Adrenal gland (tissue), 12 donors: Measurements from ENCODE around the gene GRIK1. TPM values are rescaled to one million over a fixed set of nuclear protein-coding genes. Genes with fewer than 3 reads are reported as not detected.

ENCODE experiments used
- DNase-seq, 7 donors: peaks; one replicate each; pipeline ENCODE4 v3.0.0-alpha.2; 2019 to 2020
- H3K27ac ChIP-seq, 5 donors: fragments of 200-600 bp; sonication (generic) in 4 of 5; 1 replicate in 3 of 5; 2 replicates in 2 of 5; pipeline versions ENCODE4 v1.5.1 to v1.8.0; 2016 to 2020; ENCODE audit warnings: mild to moderate bottlenecking in 1 of 5
- H3K27me3 ChIP-seq: fragments of 200-600 bp; 2 replicates; pipeline ENCODE4 v1.8.0; 2021
- H3K36me3 ChIP-seq, 2 donors: fragments of 200-600 bp; replicated peaks in 1 of 2; 1 replicate in 1 of 2; 2 replicates in 1 of 2; pipeline versions ENCODE4 v1.5.1 to v1.8.0; 2018 to 2022
- H3K4me1 ChIP-seq, 2 donors: fragments of 200-600 bp; replicated peaks in 1 of 2; 1 replicate in 1 of 2; 2 replicates in 1 of 2; pipeline versions ENCODE4 v1.5.1 to v1.8.0; 2018 to 2021
- H3K4me3 ChIP-seq, 4 donors: fragments of 200-600 bp; sonication (generic) in 3 of 4; one replicate each; pipeline ENCODE4 v1.5.1; 2016 to 2018
- H3K9me3 ChIP-seq, 3 donors: fragments of 200-600 bp; sonication (generic) in 1 of 3; replicated peaks in 1 of 3; 1 replicate in 2 of 3; 2 replicates in 1 of 3; pipeline versions ENCODE4 v1.5.1 to v1.8.0; 2016 to 2021
- CTCF ChIP-seq, 6 experiments: fragments of 450-650 bp in 4 of 6; fragments of 200-600 bp in 2 of 6; sonication (generic) in 1 of 6; IDR thresholded peaks; 1 replicate in 5 of 6; 2 replicates in 1 of 6; pipeline versions ENCODE4 v1.5.1 to v1.8.0; 2016 to 2021; ENCODE audit warnings: antibody characterized with exemption in 6 of 6, mild to moderate bottlenecking in 2 of 6, moderate library complexity in 1 of 6
- POLR2A ChIP-seq, 2 donors: fragments of 450-650 bp; IDR thresholded peaks; one replicate each; pipeline ENCODE4 v1.6.1; 2017; ENCODE audit warnings: antibody characterized with exemption in 2 of 2, mild to moderate bottlenecking in 2 of 2, moderate library complexity in 1 of 2
- WGBS, 4 donors: extraction: QIAGEN DNeasy Blood & Tissue Kit in 2 of 4; methylation state at CpG; one replicate each; pipeline versions ENCODE4 v1.1.5 to v1.1.7; 2013 to 2017; 5-methylcytosine and 5-hydroxymethylcytosine counted together
- intact Hi-C, 2 donors: fragments of 100-400 bp; cut with DNase I; formaldehyde crosslinking; loops; one replicate each; pipeline versions ENCODE4 v1.14.1 to v1.15.0; 2022 to 2023
- polyA plus RNA-seq, 3 donors: library from polyadenylated mRNA; stranded (reverse); fragments of 200-250 nt in 2 of 3; fragments of 350-450 nt in 1 of 3; fragmentation: Illumina TruSeq in 1 of 3; extraction: RNeasy Lipid Tissue Mini Kit (QIAGEN cat#74804) in 1 of 3; gene quantifications; one replicate each; pipeline ENCODE4 v1.2.3, GENCODE V29; 2013 to 2014
- total RNA-seq, 9 donors: library from RNA; depleted of rRNA in 4 of 9; stranded (reverse); fragments of >200 nt in 4 of 9; fragments of 120-200 nt in 1 of 9; fragmentation: NEBNext Ultra II Directional in 1 of 9; extraction: Animal tissue kit (Norgen Biotek cat#: 25700) in 1 of 9; gene quantifications; one replicate each; pipeline versions ENCODE4 v1.1.0 to v1.2.4, GENCODE V29; 2013 to 2023
- donor health status: healthy with polysubstance abuse.
- donor health status: Bipolar disorder and iron deficiency.
- donor health status: DM: yes; HTN: yes; CAD: no.
- donor health status: DM: no; HTN: no; CAD: no.
- donor health status: DM: no; HTN: no; CAD: no.
- donor health status: DM: yes; HTN: yes; CAD: no.

GRIK1 gene
- total and polyA plus RNA-seq, 12 donors = 0.23 to 47.4 (median 8.1) TPM; not detected in 3

GRCh38 chr21:29557200-29557599, 382.6 kb downstream of the GRIK1 start:
- Histone ChIP-seq H3K27ac (no peak overlapping the region), H3K27me3 (no peaks in the 10 kb centered on the region), H3K9me3 (no peaks in the 10 kb centered on the region), H3K4me3 (no peak overlapping the region), H3K36me3 (no peaks in the 10 kb centered on the region), H3K4me1 (no peaks in the 10 kb centered on the region)
- no peak for TF ChIP-seq CTCF (IDR thresholded peaks at IDR 0.05)
- no peak for TF ChIP-seq POLR2A (IDR thresholded peaks at IDR 0.05)
- intact Hi-C loops = no loop called here
- no peak for DNase-seq
- WGBS, 4 donors = 46 to 58% (median 52%) methylated on average over 1 of the region's 1 CpG

GRCh38 chr21:29555601-29556000, 384.2 kb downstream of the GRIK1 start:
- H3K4me1 ChIP-seq = no peaks in the 10 kb centered on the region
- 22 to 41% (median 29%) methylated on average over 2 of the region's 2 CpGs for WGBS, 4 donors
- intact Hi-C loops = no loop called here
- DNase-seq = no peak
- H3K27me3 ChIP-seq = no peaks in the 10 kb centered on the region
- H3K9me3 ChIP-seq = no peaks in the 10 kb centered on the region
- H3K4me3 ChIP-seq = no peak overlapping the region
- H3K36me3 ChIP-seq = no peaks in the 10 kb centered on the region
- TF ChIP-seq CTCF (IDR thresholded peaks at IDR 0.05) (no peak), POLR2A (IDR thresholded peaks at IDR 0.05) (no peak)
- no peak overlapping the region for H3K27ac ChIP-seq

DNA sequence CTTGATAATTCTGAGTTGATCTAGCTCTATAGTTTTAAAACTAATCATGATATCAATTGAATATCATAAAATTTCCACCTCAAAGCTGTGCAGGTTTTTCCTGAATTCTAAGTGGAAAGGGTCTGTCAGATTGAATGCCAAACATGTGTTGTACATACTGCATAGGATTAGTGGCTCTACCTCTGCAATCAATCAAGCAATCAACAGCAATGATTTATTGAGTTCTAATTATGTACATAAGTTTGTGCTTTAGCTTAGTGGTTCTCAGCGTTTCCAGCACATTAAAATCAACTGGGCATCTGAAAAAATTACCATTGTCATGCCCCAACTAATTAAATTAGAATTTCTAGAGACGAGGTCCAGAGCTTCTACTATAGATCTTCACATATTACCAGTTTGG, 389.6 kb downstream of the GRIK1 start:
- H3K36me3 ChIP-seq = no peaks in the 10 kb centered on the region
- no peaks in the 10 kb centered on the region for H3K9me3 ChIP-seq
- H3K4me1 ChIP-seq = no peaks in the 10 kb centered on the region
- intact Hi-C loops = no loop called here
- H3K4me3 ChIP-seq = no peak overlapping the region
- no peak for TF ChIP-seq CTCF (IDR thresholded peaks at IDR 0.05)
- TF ChIP-seq POLR2A (IDR thresholded peaks at IDR 0.05) = no peak
- no peak overlapping the region for H3K27ac ChIP-seq
- DNase-seq = no peak
- no peaks in the 10 kb centered on the region for H3K27me3 ChIP-seq
- 84 to 90% (median 87%) methylated on average over 2 of the region's 2 CpGs for WGBS, 4 donors

- intact Hi-C loops = no loop called here
- DNase-seq = no peak
- 92 to 96% (median 95%) methylated on average over 9 of the region's 9 CpGs for WGBS, 4 donors
These were observed 390.2 kb downstream of the GRIK1 start for GRCh38 chr21:29549614-29550013.

More at GRCh38 chr21:29549614-29550013, 390.2 kb downstream of the GRIK1 start:
- Histone ChIP-seq H3K27me3 (no peaks in the 10 kb centered on the region), H3K36me3 (no peaks in the 10 kb centered on the region), H3K27ac (no peak overlapping the region), H3K9me3 (no peaks in the 10 kb centered on the region), H3K4me1 (no peaks in the 10 kb centered on the region), H3K4me3 (no peak overlapping the region)
- TF ChIP-seq POLR2A (IDR thresholded peaks at IDR 0.05) (no peak), CTCF (IDR thresholded peaks at IDR 0.05) (no peak)
